Activated CD4-positive, alpha-beta T cell treated with anti-CD3 and anti-CD28 coated beads for 36 hours (primary cell): ENCODE data around the gene KIAA1217. TPM values are rescaled to one million over a fixed set of nuclear protein-coding genes. Genes with fewer than 3 reads are reported as not detected.
"Not testable (repeated sequence)": the region's sequence is repeated elsewhere in the genome, so short reads cannot be mapped to it uniquely, and the experiment has no call there.

Source experiments
- ATAC-seq: fragments of 200-7000 bp; cut with Tn5 transposase; one replicate; pipeline ENCODE4 v1.10.0; 2021; ENCODE audit warnings: mild to moderate bottlenecking, moderate library complexity
- CTCF ChIA-PET: fragments of 350-600 bp; sonication (Branson Sonifier 250); formaldehyde crosslinking; loops from one replicate; lab custom pipeline; 2021; ENCODE audit warnings: antibody characterized with exemption; lab: Charles Lee
- POLR2A ChIA-PET: fragments of 350-600 bp; sonication (Branson Sonifier 250); formaldehyde crosslinking; loops from one replicate; lab custom pipeline; 2021; ENCODE audit warnings: antibody characterized with exemption, inconsistent platforms; lab: Charles Lee
- DNase-seq: peaks from one replicate; pipeline ENCODE4 v3.0.0-alpha.2; 2020
- H3K27ac Mint-ChIP-seq: one replicate; pipeline ENCODE4 v1.8.0; 2021; ENCODE audit warnings: mixed read lengths
- H3K27me3 Mint-ChIP-seq: one replicate; pipeline ENCODE4 v1.8.0; 2021; ENCODE audit warnings: mixed read lengths
- H3K36me3 Mint-ChIP-seq: one replicate; pipeline ENCODE4 v1.8.0; 2021; ENCODE audit warnings: low read depth, mixed read lengths
- H3K4me1 Mint-ChIP-seq: one replicate; pipeline ENCODE4 v1.8.0; 2021; ENCODE audit warnings: mixed read lengths
- H3K4me3 Mint-ChIP-seq: one replicate; pipeline ENCODE4 v1.8.0; 2021; ENCODE audit warnings: mild to moderate bottlenecking, moderate library complexity, mixed read lengths
- H3K9me3 Mint-ChIP-seq: one replicate; pipeline ENCODE4 v1.8.0; 2021; ENCODE audit warnings: low read depth, mixed read lengths
- intact Hi-C, 2 experiments: fragments of 100-400 bp; cut with DNase I in 1 of 2; cut with micrococcal nuclease in 1 of 2; formaldehyde crosslinking; loops; one replicate each; pipeline versions ENCODE4 v1.14.2 to v1.15.1; 2022 to 2024; cut with DNase I, micrococcal nuclease
- total RNA-seq, 2 experiments: library from RNA; stranded (reverse); gene quantifications; one replicate each; pipeline ENCODE4 v1.2.3, GENCODE V29; 2021

Gene KIAA1217
- total RNA-seq, 2 experiments from 2014 or later: 0.53 to 0.60 TPM

- ATAC-seq (no peak), DNase-seq (no peak)
- H3K36me3 Mint-ChIP-seq: no peaks in the 10 kb centered on the region
- H3K9me3 Mint-ChIP-seq: no peaks in the 10 kb centered on the region
- intact Hi-C loops: no loop called here
- no peak overlapping the region for H3K4me3 Mint-ChIP-seq
- H3K27ac Mint-ChIP-seq: no peak overlapping the region
- CTCF ChIA-PET: no interaction called here
- peaks cover 8% of the 10 kb centered on the region for H3K27me3 Mint-ChIP-seq
- H3K4me1 Mint-ChIP-seq: no peaks in the 10 kb centered on the region
- POLR2A ChIA-PET: no interaction called here
Observed at GRCh38 chr10:24344695-24345463, 135.9 kb downstream of the KIAA1217 start.

GRCh38 chr10:24346877-24347519, 138.1 kb downstream of the KIAA1217 start:
- ATAC-seq (no peak), DNase-seq (no peak)
- Mint-ChIP-seq H3K27ac (no peak overlapping the region), H3K4me1 (no peaks in the 10 kb centered on the region), H3K9me3 (no peaks in the 10 kb centered on the region), H3K36me3 (no peaks in the 10 kb centered on the region), H3K4me3 (no peak overlapping the region), H3K27me3 (peaks cover 8% of the 10 kb centered on the region)
- POLR2A ChIA-PET: interaction anchor here (0.7 kb wide), 1 partner anchor 138 kb away, joined by 3 read pairs; no protein-coding TSS in a partner anchor
- CTCF ChIA-PET: interaction anchor here (0.6 kb wide), 1 partner anchor 403 kb away, joined by 3 read pairs; no protein-coding TSS in a partner anchor
- intact Hi-C loops: no loop called here

DNA sequence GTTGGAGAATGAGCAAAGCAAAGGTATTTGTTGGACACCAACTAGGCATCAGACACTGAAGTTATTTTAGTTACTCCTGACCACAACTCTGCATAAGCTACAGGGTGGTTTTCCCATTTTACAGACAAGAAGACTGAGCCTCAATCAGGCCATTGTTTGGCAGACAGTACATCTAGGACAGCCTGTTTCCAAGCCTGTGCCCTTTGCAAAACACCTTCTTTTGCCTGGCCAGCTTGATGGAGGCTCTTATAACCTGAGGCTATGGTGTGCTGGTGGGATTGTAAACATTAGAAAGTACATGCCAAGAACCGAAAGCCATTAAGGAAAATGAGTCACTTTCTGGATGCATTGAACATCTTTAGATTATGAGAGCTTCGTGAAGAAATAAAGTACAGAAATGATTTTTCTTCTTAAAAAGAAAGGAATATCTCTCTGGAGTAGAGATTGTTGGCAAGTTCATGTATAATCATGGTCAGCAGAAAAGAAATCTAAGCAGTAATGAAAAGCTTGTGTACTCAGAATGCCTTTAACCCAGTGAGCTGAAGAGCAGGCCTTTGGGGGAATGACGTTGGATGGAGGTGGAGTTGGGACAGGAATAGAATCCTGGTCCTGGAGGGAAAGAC, 140.6 kb downstream of the KIAA1217 start:
- ATAC-seq (no peak), DNase-seq (no peak)
- ChIA-PET CTCF (interaction anchor here (1.8 kb wide), 1 partner anchor 11 kb away, joined by 6 read pairs; no protein-coding TSS in a partner anchor), POLR2A (no interaction called here)
- H3K4me1 Mint-ChIP-seq: no peaks in the 10 kb centered on the region
- H3K9me3 Mint-ChIP-seq: no peaks in the 10 kb centered on the region
- H3K27me3 Mint-ChIP-seq: peaks cover 5% of the 10 kb centered on the region
- H3K27ac Mint-ChIP-seq: no peak overlapping the region
- H3K36me3 Mint-ChIP-seq: no peaks in the 10 kb centered on the region
- intact Hi-C loops: loop anchor here in 1 of 2 experiments (10.0 kb wide), 1 partner anchor 355 kb away; no protein-coding TSS in a partner anchor
- no peak overlapping the region for H3K4me3 Mint-ChIP-seq

- Mint-ChIP-seq H3K4me1 (no peaks in the 10 kb centered on the region), H3K4me3 (no peak overlapping the region), H3K27me3 (peaks cover 5% of the 10 kb centered on the region), H3K27ac (no peak overlapping the region), H3K36me3 (no peaks in the 10 kb centered on the region), H3K9me3 (no peaks in the 10 kb centered on the region)
- ChIA-PET POLR2A (interaction anchor here (0.7 kb wide), 1 partner anchor 54 kb away, joined by 4 read pairs; no protein-coding TSS in a partner anchor), CTCF (interaction anchor here (1.8 kb wide), 1 partner anchor 12 kb away, joined by 6 read pairs; no protein-coding TSS in a partner anchor)
- intact Hi-C loops: loop anchor here in 1 of 2 experiments (10.0 kb wide), 1 partner anchor 355 kb away; no protein-coding TSS in a partner anchor
- DNase-seq (no peak), ATAC-seq (no peak)
Observed at GRCh38 chr10:24350070-24350921, 141.4 kb downstream of the KIAA1217 start.

DNA sequence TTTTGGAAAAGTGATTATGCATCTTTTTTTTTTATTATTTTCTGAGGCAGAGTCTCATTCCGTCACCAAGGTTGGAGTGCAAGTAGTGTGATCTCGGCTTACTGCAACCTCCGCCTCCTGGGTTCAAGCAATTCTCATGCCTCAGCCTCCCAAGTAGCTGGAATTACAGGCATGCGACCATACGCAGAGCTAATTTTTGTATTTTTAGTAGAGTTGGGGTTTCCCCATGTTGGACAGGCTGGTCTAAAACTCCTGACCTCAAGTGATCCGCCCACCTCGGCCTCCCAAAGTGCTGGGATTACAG, 141.9 kb downstream of the KIAA1217 start:
- H3K27ac Mint-ChIP-seq, CTCF ChIA-PET, H3K9me3 Mint-ChIP-seq, H3K4me1 Mint-ChIP-seq, H3K4me3 Mint-ChIP-seq, DNase-seq, H3K27me3 Mint-ChIP-seq, ATAC-seq, H3K36me3 Mint-ChIP-seq: not testable (repeated sequence)
- POLR2A ChIA-PET: interaction anchor here (0.7 kb wide), 1 partner anchor 55 kb away, joined by 4 read pairs; no protein-coding TSS in a partner anchor
- intact Hi-C loops: loop anchor here in 1 of 2 experiments (10.0 kb wide), 1 partner anchor 356 kb away; no protein-coding TSS in a partner anchor

GRCh38 chr10:24351961-24352360, 143.0 kb downstream of the KIAA1217 start:
- peaks cover 5% of the 10 kb centered on the region for H3K27me3 Mint-ChIP-seq
- DNase-seq: no peak
- no peaks in the 10 kb centered on the region for H3K36me3 Mint-ChIP-seq
- H3K4me3 Mint-ChIP-seq: no peak overlapping the region
- no peak for ATAC-seq
- ChIA-PET CTCF (no interaction called here), POLR2A (no interaction called here)
- H3K9me3 Mint-ChIP-seq: no peaks in the 10 kb centered on the region
- H3K27ac Mint-ChIP-seq: no peak overlapping the region
- H3K4me1 Mint-ChIP-seq: no peaks in the 10 kb centered on the region
- intact Hi-C loops: loop anchor here in 1 of 2 experiments (10.0 kb wide), 1 partner anchor 357 kb away; no protein-coding TSS in a partner anchor

- ChIA-PET CTCF (no interaction called here), POLR2A (no interaction called here)
- ATAC-seq: no peak
- H3K36me3 Mint-ChIP-seq: no peaks in the 10 kb centered on the region
- no peak for DNase-seq
- no peaks in the 10 kb centered on the region for H3K9me3 Mint-ChIP-seq
- H3K27ac Mint-ChIP-seq: no peak overlapping the region
- intact Hi-C loops: loop anchor here in 1 of 2 experiments (10.0 kb wide), 1 partner anchor 358 kb away; no protein-coding TSS in a partner anchor
- H3K27me3 Mint-ChIP-seq: peaks cover 5% of the 10 kb centered on the region
- no peaks in the 10 kb centered on the region for H3K4me1 Mint-ChIP-seq
- no peak overlapping the region for H3K4me3 Mint-ChIP-seq
Observed at GRCh38 chr10:24352399-24352798, 143.5 kb downstream of the KIAA1217 start.

GRCh38 chr10:24353319-24353718, 144.4 kb downstream of the KIAA1217 start:
- DNase-seq (no peak), ATAC-seq (no peak)
- Mint-ChIP-seq H3K4me3 (no peak overlapping the region), H3K36me3 (no peaks in the 10 kb centered on the region), H3K27me3 (peaks cover 5% of the 10 kb centered on the region), H3K27ac (no peak overlapping the region), H3K9me3 (no peaks in the 10 kb centered on the region), H3K4me1 (no peaks in the 10 kb centered on the region)
- intact Hi-C loops: loop anchor here in 1 of 2 experiments (10.0 kb wide), 1 partner anchor 359 kb away; no protein-coding TSS in a partner anchor
- ChIA-PET CTCF (no interaction called here), POLR2A (no interaction called here)

DNA sequence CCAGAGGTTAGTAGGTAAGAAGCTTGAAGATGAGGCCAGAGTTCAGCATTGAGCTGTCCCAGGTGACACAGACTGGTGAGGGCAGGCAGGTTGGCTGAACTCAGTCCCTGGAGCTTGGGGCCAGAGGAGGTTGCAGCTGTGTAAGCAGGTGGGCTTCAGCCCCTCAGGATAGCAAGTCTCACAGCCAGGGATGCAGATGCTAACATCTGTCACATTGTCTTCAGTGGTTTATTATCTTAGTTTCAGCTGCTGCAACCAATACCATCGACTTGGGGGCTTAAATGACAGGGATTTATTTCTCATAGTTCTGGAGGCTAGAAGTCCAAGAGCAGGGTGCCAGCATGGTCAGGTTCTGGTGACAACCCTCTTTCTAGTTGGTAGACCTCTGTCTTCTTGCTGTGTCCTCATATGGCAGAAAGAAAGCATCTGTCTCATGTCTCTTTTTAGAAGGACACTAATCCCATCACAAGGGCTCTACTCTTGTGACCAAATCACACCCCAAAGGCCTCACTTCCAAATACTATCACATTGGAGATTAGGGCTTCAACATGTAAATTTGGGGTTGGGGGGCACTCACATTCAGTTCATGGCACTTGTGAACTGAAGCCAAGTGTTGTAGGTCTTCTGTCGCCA, 146.2 kb downstream of the KIAA1217 start:
- no peak overlapping the region for H3K27ac Mint-ChIP-seq
- ATAC-seq: no peak
- H3K9me3 Mint-ChIP-seq: no peaks in the 10 kb centered on the region
- no peaks in the 10 kb centered on the region for H3K4me1 Mint-ChIP-seq
- H3K27me3 Mint-ChIP-seq: peaks cover 3% of the 10 kb centered on the region
- intact Hi-C loops: loop anchor here in 1 of 2 experiments (10.0 kb wide), 1 partner anchor 360 kb away; no protein-coding TSS in a partner anchor
- H3K36me3 Mint-ChIP-seq: no peaks in the 10 kb centered on the region
- DNase-seq: no peak
- ChIA-PET CTCF (no interaction called here), POLR2A (no interaction called here)
- no peak overlapping the region for H3K4me3 Mint-ChIP-seq

DNA sequence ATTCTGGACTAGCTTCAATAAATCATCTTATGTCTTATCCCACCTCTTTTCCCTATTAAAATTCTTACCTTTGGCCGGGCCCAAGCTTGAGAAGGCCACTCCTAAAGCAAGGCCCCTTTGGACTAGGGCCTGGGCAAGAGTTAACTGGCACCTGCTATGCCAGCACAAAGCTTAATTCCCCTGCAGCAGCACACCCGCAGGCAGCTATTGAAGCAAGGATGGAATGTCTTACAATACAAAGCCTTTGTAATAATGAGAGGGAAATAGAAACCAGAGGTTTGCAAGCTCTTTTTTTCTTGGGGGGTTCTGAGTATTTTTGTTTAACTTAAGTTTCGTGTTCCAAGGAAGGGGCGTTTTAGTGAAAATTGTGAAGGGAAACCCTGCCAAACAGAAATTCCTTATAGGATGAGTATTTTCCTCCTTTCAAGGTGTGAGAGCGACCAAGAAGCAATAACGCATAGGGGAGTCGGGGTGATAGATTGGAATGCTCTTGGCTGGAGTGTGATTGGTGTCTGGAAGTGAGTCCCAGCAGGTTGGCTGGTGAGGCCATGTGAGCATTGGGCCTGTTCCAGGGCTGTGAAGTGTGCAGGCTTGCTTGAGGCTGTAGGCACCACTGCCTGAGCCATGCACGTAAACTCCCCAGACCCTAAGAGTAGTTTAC, 148.5 kb downstream of the KIAA1217 start:
- DNase-seq (no peak), ATAC-seq (no peak)
- Mint-ChIP-seq H3K4me3 (no peak overlapping the region), H3K36me3 (no peaks in the 10 kb centered on the region), H3K9me3 (no peaks in the 10 kb centered on the region), H3K27ac (no peak overlapping the region), H3K27me3 (peaks cover 3% of the 10 kb centered on the region), H3K4me1 (no peaks in the 10 kb centered on the region)
- ChIA-PET POLR2A (no interaction called here), CTCF (no interaction called here)
- intact Hi-C loops: loop anchor here in 1 of 2 experiments (10.0 kb wide), 1 partner anchor 363 kb away; no protein-coding TSS in a partner anchor
